ENCODE data around the gene LONRF3. TPM values are rescaled to one million over a fixed set of nuclear protein-coding genes. Genes with fewer than 3 reads are reported as not detected.

The LONRF3 gene
- total and polyA plus RNA-seq, 2 of the 13 experiments (the other 11 are each of a cell fraction or from before 2014, with no cell fraction given): 4.8 to 11.6 TPM

DNA sequence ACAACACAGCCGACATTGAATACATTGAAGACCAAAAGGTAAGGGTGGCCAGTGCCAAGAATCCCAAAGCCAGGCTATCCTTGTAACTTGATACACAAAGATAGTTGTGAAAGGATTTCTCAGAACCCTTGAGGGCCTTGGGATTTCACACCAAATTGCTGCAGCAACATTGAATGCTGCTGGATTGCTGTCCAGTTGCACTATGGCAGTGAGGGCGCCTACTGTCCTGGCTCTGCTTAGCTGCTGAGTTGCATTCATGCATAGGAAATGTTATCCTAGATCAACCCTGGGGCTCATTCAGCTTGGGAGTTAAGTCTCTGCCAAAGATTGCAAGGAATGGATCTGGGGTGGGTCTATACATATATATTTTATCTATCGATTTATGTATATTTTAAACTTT is 38.7 kb downstream of the LONRF3 start:
- Histone ChIP-seq H3K36me3 (replicated peaks in 1 of 2; ENCODE audit: control insufficient read depth in 1 of 2, insufficient read depth in 2 of 2, low read length in 2 of 2) (peaks cover 15 to 50% of the 10 kb centered on the region in 2 experiments; a peak in 4 of 5 replicates), H3K4me2 (ENCODE audit: low read depth, low read length) (no peak overlapping the region), H2AFZ (ENCODE audit: low read length) (no peak overlapping the region), H3K9ac (ENCODE audit: insufficient read depth, low read depth, low read length) (no peak overlapping the region), H3K4me3 (replicated peaks in 1 of 3; ENCODE audit: insufficient read depth in 1 of 3, low read depth in 2 of 3, low read length in 3 of 3) (no peak overlapping the region), H3K79me2 (ENCODE audit: insufficient read depth, low read length) (no peaks in the 10 kb centered on the region), H4K20me1 (ENCODE audit: insufficient read depth, low read length) (no peaks in the 10 kb centered on the region), H3K27ac (ENCODE audit: extremely low read length, insufficient read depth, low read length) (no peak overlapping the region), H3K27me3 (ENCODE audit: control insufficient read depth in 1 of 2, insufficient read depth in 2 of 2, low read length in 2 of 2) (no peaks in the 10 kb centered on the region), H3K9me3 (ENCODE audit: low read length) (no peaks in the 10 kb centered on the region), H3K4me1 (ENCODE audit: insufficient read depth, low read length) (no peaks in the 10 kb centered on the region)
- BruUV-seq (replicated peaks): no TSS peak
- ChIA-PET CTCF (ENCODE audit: low intra/inter-chr PET ratio, low total read pairs) (no interaction called here), POLR2A (no interaction called here)
- ATAC-seq (no peak), FAIRE-seq (no peak), DNase-seq (ENCODE audit: low spot score) (no peak)
- in situ Hi-C loops (cut with HindIII; ENCODE audit: extremely low pct_ligation_motif_present, low pct_unique_long_range_greater_than_20kb): no loop called here
- intact Hi-C loops (cut with micrococcal nuclease; ENCODE audit: unreplicated experiment): no loop called here
- 100% methylated on average over 1 of the region's 3 CpGs for WGBS (ENCODE audit: low lambda C conversion rate)
- TF ChIP-seq, protein P1, sequence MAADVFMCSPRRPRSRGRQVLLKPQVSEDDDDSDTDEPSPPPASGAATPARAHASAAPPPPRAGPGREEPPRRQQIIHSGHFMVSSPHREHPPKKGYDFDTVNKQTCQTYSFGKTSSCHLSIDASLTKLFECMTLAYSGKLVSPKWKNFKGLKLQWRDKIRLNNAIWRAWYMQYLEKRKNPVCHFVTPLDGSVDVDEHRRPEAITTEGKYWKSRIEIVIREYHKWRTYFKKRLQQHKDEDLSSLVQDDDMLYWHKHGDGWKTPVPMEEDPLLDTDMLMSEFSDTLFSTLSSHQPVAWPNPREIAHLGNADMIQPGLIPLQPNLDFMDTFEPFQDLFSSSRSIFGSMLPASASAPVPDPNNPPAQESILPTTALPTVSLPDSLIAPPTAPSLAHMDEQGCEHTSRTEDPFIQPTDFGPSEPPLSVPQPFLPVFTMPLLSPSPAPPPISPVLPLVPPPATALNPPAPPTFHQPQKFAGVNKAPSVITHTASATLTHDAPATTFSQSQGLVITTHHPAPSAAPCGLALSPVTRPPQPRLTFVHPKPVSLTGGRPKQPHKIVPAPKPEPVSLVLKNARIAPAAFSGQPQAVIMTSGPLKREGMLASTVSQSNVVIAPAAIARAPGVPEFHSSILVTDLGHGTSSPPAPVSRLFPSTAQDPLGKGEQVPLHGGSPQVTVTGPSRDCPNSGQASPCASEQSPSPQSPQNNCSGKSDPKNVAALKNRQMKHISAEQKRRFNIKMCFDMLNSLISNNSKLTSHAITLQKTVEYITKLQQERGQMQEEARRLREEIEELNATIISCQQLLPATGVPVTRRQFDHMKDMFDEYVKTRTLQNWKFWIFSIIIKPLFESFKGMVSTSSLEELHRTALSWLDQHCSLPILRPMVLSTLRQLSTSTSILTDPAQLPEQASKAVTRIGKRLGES (CRISPR knock-in tag; IDR thresholded peaks at IDR 0.05; ENCODE audit: borderline replicate concordance): no peak

DNA sequence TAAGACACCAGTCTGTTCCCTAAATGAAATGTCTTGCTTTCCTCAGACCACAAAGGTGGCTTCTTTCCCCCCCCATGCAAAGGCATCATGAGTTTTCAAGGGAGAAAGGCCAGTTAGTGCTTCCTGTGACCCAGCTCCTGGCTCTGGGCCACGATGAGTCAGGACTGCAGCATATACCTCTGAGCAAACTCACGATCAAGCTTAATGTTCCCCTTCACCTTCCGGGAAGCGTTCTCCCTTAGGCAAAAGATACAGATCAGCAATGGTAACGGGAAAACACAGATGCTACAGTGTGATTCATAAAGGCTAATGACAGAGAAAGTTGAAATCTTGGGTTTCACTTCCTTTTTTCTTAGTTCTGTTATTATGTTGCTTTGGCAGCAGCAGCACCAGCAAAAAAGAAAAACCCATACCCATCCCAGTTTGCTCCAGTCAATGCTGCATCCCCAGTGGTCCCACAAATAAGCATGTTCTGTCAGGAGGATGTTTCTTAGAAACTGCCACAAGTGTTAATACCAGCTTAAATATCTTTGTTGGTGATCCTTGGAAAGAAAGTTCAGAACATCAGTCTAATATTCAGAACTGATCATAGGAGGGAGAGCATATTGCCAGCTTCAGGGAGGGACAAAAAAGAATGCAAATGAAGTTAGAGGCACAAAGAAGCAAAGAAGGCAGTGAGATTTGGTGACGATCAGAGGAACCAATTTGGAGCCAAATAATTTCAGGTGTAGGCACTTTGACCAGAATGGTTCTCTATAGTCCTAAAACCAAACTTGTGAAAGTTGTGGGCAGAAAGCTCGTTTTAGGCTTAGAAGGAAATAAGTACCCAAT is 41.2 kb downstream of the LONRF3 start:
- intact Hi-C loops (cut with micrococcal nuclease; ENCODE audit: unreplicated experiment) (no loop called here), in situ Hi-C loops (cut with HindIII; ENCODE audit: extremely low pct_ligation_motif_present, low pct_unique_long_range_greater_than_20kb) (no loop called here)
- Histone ChIP-seq H3K4me3 (replicated peaks in 1 of 3; ENCODE audit: insufficient read depth in 1 of 3, low read depth in 2 of 3, low read length in 3 of 3) (no peak overlapping the region), H3K9me3 (ENCODE audit: low read length) (no peaks in the 10 kb centered on the region), H3K36me3 (replicated peaks in 1 of 2; ENCODE audit: control insufficient read depth in 1 of 2, insufficient read depth in 2 of 2, low read length in 2 of 2) (peaks cover 12 to 38% of the 10 kb centered on the region in 2 experiments; a peak in 4 of 5 replicates), H3K4me2 (ENCODE audit: low read depth, low read length) (no peak overlapping the region), H3K27ac (ENCODE audit: extremely low read length, insufficient read depth, low read length) (no peak overlapping the region), H3K9ac (ENCODE audit: insufficient read depth, low read depth, low read length) (no peak overlapping the region), H2AFZ (ENCODE audit: low read length) (no peak overlapping the region), H3K79me2 (ENCODE audit: insufficient read depth, low read length) (no peaks in the 10 kb centered on the region), H3K4me1 (ENCODE audit: insufficient read depth, low read length) (no peaks in the 10 kb centered on the region), H3K27me3 (ENCODE audit: control insufficient read depth in 1 of 2, insufficient read depth in 2 of 2, low read length in 2 of 2) (no peaks in the 10 kb centered on the region), H4K20me1 (ENCODE audit: insufficient read depth, low read length) (no peaks in the 10 kb centered on the region)
- no TSS peak for BruUV-seq (replicated peaks)
- CTCF ChIA-PET (ENCODE audit: low intra/inter-chr PET ratio, low total read pairs): no interaction called here
- ATAC-seq: no peak
- FAIRE-seq: no peak
- no peak for DNase-seq (ENCODE audit: low spot score)
- POLR2A ChIA-PET: no interaction called here
- WGBS (ENCODE audit: low lambda C conversion rate): 93% methylated on average over 7 of the region's 7 CpGs
- TF ChIP-seq PHF5A (CRISPR knock-in tag; IDR thresholded peaks at IDR 0.05; ENCODE audit: low read depth, unreplicated experiment) (no peak), NCOA2 (CRISPR knock-in tag; IDR thresholded peaks at IDR 0.05) (no peak), MZF1 (CRISPR knock-in tag; IDR thresholded peaks at IDR 0.05; ENCODE audit: borderline replicate concordance) (no peak), CCDC6 (CRISPR knock-in tag; IDR thresholded peaks at IDR 0.05) (no peak), ZNF281 (CRISPR knock-in tag; IDR thresholded peaks at IDR 0.05; ENCODE audit: borderline replicate concordance) (no peak), NCOA5 (CRISPR knock-in tag; IDR thresholded peaks at IDR 0.05) (no peak)
- TF ChIP-seq, protein P2, sequence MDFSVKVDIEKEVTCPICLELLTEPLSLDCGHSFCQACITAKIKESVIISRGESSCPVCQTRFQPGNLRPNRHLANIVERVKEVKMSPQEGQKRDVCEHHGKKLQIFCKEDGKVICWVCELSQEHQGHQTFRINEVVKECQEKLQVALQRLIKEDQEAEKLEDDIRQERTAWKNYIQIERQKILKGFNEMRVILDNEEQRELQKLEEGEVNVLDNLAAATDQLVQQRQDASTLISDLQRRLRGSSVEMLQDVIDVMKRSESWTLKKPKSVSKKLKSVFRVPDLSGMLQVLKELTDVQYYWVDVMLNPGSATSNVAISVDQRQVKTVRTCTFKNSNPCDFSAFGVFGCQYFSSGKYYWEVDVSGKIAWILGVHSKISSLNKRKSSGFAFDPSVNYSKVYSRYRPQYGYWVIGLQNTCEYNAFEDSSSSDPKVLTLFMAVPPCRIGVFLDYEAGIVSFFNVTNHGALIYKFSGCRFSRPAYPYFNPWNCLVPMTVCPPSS (IDR thresholded peaks at IDR 0.05): no peak

Data from HepG2 (cell line).